Retinal pigment epithelial cell (primary cell): ENCODE data around the gene GLIPR1L1.

Source experiments
- DNase-seq: peaks from one replicate; pipeline ENCODE4 v3.0.0-alpha.2; 2010; ENCODE audit warnings: low read depth
- H3K4me3 ChIP-seq: 2 replicates; pipeline ENCODE4 v1.5.1; 2011; ENCODE audit warnings: mild to moderate bottlenecking, low read length, control low read depth, moderate library complexity
- CTCF ChIP-seq: conservative IDR thresholded peaks from 2 replicates; pipeline ENCODE4 v1.5.1; 2011; ENCODE audit warnings: low read depth, low read length, control low read depth, inconsistent platforms

GLIPR1L1 gene

DNA sequence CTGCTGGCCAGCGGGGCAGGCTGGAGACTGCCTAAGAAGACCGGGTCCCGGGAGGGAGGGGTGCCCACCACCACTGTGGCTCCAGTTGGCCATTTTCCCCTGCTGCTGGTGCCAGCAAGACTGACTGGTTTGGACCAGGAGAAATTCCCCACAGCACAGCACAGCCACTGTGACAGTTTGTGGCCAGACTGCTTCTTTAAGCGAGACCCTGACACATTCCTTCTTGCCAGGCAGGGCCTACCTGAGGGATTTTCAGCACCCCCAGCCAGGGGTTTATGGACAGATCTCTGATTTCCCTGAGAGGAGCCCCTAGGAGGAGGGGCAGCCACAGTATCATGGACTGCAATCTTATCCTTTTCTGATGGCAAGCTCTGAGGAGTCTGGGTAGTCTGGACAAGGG lies 15.5 kb downstream of the GLIPR1L1 start:
- TF ChIP-seq CTCF = no peak
- no peak overlapping the region for H3K4me3 ChIP-seq
- no peak for DNase-seq

- no peak for DNase-seq
- no peak overlapping the region for H3K4me3 ChIP-seq
- TF ChIP-seq CTCF = no peak
These were observed 15.9 kb downstream of the GLIPR1L1 start for GRCh38 chr12:75350413-75350812.

GRCh38 chr12:75354011-75354410 lies 19.5 kb downstream of the GLIPR1L1 start:
- H3K4me3 ChIP-seq = no peak overlapping the region
- no peak for DNase-seq
- no peak for TF ChIP-seq CTCF

DNA sequence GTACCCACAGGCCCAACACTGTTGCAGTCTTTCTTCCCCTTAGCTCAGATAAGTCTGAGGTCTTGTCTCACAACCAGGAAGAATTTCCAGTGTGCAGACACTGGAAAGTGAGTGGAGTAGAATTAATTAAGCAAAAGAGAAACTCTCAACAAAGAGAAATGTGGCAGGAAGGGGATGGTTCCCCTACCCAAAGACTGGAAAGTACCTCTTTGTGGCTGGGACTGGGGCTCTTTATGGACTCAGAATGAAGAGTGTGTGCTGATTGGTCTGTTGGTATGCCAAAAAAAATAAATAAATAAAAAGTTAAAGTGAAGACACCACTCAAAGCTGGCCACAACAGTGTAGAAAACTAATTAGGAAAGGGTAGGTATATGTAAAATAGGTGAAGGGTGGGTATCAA lies 26.4 kb downstream of the GLIPR1L1 start:
- DNase-seq = no peak
- H3K4me3 ChIP-seq = no peak overlapping the region
- no peak for TF ChIP-seq CTCF

- TF ChIP-seq CTCF = no peak
- no peak for DNase-seq
- no peak overlapping the region for H3K4me3 ChIP-seq
These were observed 26.9 kb downstream of the GLIPR1L1 start for GRCh38 chr12:75361408-75361807.

GRCh38 chr12:75364919-75365318 lies 30.4 kb downstream of the GLIPR1L1 start:
- no peak overlapping the region for H3K4me3 ChIP-seq
- no peak for DNase-seq
- TF ChIP-seq CTCF = no peak

- no peak for DNase-seq
- TF ChIP-seq CTCF = no peak
- no peak overlapping the region for H3K4me3 ChIP-seq
These were observed 32.2 kb downstream of the GLIPR1L1 start for GRCh38 chr12:75366629-75367028.
